PFSK-1 (cell line): ENCODE results near the gene PARN.

Experiments
- FOXP2 ChIP-seq: optimal IDR thresholded peaks from 2 replicates; pipeline ENCODE3; 2011; ENCODE audit warnings: borderline replicate concordance, control low read depth, inconsistent platforms; ENCODE audit not compliant: insufficient read depth; ENCODE audit errors: extremely low read length, extremely low read depth
- POLR2AphosphoS5 ChIP-seq: IDR thresholded peaks from 2 replicates; pipeline ENCODE4 v1.6.1; 2012; ENCODE audit warnings: low read depth, mild to moderate bottlenecking, control low read depth, low read length, moderate library complexity
- SIN3A ChIP-seq: IDR thresholded peaks from 2 replicates; pipeline ENCODE4 v1.6.1; 2012; ENCODE audit warnings: mild to moderate bottlenecking, low read length, moderate library complexity, borderline replicate concordance; ENCODE audit not compliant: insufficient read depth
- TAF1 ChIP-seq: IDR thresholded peaks from 2 replicates; pipeline ENCODE4 v1.6.1; 2012; ENCODE audit warnings: low read length, control low read depth, borderline replicate concordance; ENCODE audit not compliant: insufficient read depth
- TF ChIP-seq, protein P1 (sequence below), 2 experiments: IDR thresholded peaks; 2 replicates each; pipeline versions ENCODE4 v1.6.1 to v1.8.0; 2011 to 2012; ENCODE audit warnings: low read depth in 2 of 2, low read length in 2 of 2, control low read depth in 1 of 2, inconsistent platforms in 1 of 2, mild to moderate bottlenecking in 1 of 2, moderate library complexity in 1 of 2; ENCODE audit not compliant: insufficient read depth in 1 of 2

The PARN gene

DNA sequence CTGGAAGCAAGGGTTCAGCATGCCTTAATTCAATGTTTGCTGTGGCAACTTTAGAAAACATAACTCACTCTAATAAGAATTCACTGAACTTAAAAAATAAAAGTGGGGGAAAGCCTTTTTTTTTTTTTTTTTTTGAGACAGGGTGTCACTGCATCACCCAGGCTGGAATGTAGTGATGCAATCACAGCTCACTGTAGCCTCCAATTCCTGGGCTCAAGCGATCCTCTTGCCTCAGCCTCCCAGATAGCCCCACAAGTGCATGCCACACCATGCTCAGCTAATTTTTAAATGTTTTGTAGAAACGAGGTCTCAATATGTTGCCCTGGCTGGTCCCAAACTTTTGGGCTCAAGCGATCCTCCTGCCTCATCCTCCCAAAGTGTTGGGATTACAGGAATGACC is 243.9 kb downstream of the PARN start:
- TF ChIP-seq FOXP2: no peak
- TF ChIP-seq TAF1: no peak
- no peak for TF ChIP-seq SIN3A
- no peak for TF ChIP-seq POLR2AphosphoS5
- TF ChIP-seq, protein P1, sequence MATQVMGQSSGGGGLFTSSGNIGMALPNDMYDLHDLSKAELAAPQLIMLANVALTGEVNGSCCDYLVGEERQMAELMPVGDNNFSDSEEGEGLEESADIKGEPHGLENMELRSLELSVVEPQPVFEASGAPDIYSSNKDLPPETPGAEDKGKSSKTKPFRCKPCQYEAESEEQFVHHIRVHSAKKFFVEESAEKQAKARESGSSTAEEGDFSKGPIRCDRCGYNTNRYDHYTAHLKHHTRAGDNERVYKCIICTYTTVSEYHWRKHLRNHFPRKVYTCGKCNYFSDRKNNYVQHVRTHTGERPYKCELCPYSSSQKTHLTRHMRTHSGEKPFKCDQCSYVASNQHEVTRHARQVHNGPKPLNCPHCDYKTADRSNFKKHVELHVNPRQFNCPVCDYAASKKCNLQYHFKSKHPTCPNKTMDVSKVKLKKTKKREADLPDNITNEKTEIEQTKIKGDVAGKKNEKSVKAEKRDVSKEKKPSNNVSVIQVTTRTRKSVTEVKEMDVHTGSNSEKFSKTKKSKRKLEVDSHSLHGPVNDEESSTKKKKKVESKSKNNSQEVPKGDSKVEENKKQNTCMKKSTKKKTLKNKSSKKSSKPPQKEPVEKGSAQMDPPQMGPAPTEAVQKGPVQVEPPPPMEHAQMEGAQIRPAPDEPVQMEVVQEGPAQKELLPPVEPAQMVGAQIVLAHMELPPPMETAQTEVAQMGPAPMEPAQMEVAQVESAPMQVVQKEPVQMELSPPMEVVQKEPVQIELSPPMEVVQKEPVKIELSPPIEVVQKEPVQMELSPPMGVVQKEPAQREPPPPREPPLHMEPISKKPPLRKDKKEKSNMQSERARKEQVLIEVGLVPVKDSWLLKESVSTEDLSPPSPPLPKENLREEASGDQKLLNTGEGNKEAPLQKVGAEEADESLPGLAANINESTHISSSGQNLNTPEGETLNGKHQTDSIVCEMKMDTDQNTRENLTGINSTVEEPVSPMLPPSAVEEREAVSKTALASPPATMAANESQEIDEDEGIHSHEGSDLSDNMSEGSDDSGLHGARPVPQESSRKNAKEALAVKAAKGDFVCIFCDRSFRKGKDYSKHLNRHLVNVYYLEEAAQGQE (IDR thresholded peaks at IDR 0.05; ENCODE audit: insufficient read depth in 1 of 2, low read depth in 2 of 2, low read length in 2 of 2): no peak
